GM18907 (cell line): ENCODE data around the gene SNX30.
A peak's percentile ranks its signal among the peaks of the same experiment; 100 is the strongest.

Experiments used
- ATAC-seq: cut with Tn5 transposase; IDR thresholded peaks from one replicate; pipeline ENCODE4 v1.9.1; 2021; ENCODE audit warnings: mild to moderate bottlenecking, moderate library complexity; ENCODE audit not compliant: unreplicated experiment

Gene SNX30

DNA sequence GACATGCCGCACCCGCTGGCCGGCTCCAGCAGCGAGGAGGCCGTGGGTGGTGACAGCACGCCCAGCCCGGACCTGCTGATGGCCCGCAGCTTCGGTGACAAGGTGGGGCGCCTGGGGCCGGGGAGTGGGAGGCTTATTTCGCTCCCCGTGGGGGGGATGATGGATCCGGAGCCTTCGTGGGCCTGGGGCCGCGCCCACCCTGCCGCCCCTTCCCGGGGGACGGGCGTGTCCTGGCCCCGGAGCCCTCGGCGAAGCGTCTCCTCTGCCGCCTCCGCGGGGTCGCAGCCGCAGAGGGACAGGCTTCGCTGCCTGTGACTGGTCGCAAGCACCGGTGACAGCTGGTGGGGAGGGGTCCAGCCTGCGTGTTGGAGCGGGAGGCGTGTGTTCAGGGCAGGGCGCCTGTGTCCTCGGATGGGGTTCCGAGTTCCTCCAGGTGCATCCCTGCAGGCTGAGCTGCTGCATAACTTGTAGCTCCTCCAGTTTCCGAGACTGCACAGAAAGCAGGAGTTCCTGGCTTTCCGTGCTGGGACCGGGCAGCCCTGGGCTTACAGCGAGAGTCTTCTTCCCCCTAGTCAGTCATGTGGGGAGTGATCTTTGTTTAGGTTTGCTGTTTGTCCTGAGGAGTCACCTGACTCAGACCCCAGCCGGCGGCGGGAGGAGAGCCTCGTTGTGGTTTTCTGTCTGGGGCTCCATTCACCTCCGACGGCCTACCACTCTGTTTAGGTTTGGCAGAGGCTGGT is 666 bp downstream of the SNX30 start:
- ATAC-seq = peak; percentile 37

DNA sequence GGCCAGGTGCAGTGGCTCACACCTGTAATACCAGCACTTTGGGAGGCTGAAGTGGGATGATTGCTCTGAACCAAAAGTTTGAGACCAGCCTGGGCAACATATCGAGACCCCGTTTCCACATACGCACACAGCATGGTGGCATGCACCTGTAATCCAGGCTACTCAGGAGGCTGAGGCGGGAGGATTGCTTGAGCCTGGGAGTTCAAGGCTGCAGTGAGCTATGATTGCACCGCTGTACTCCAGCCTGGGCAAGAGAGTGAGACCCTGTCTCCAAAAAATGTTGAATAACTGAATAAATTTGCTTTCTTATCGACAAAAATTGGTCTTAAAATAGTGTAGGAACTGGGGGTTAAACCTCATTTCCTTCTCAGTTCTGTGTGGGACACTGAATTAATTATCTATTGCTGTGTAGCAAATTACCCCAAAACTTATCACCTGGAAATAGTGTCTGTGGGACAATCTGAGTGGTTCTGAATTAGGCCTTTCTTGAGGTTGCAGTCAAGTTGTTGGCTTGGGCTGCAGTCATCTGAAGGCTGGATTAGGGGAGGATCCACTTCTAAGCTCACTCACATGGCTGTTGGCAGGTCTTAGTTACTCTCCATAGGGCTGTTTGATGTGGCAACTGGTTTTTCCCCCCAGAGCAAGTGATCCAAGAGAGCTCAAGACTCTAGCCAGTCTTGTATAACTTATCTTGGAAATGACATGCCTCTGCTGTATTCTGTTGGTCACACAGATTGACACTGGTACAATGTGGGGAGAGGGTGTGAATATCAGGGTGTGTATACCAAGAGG is 2.0 kb downstream of the SNX30 start:
- no peak for ATAC-seq

- no peak for ATAC-seq
Observed at GRCh38 chr9:112753725-112754124, 3.2 kb downstream of the SNX30 start.

DNA sequence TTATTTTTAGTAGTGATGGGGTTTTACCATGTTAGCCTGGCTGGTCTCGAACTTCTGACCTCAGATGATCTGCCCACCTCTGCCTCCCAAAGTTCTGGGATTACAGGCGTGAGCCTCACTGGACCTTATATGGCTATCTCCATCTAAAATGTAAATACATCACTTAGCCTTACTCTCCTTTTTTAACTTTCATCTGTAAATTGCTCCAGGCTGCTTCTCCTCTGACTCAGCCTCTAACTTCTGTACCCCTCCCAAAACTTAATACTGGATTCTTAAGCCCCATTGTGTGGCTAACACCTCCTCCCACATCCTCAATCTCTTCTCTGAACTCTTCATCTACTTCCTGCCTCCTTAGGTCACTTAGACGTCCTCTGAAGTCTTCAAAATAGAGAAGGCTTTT is 4.0 kb downstream of the SNX30 start:
- ATAC-seq = no peak

- ATAC-seq = no peak
Observed at GRCh38 chr9:112755016-112755427, 4.5 kb downstream of the SNX30 start.

GRCh38 chr9:112755675-112756074 is 5.1 kb downstream of the SNX30 start:
- no peak for ATAC-seq

DNA sequence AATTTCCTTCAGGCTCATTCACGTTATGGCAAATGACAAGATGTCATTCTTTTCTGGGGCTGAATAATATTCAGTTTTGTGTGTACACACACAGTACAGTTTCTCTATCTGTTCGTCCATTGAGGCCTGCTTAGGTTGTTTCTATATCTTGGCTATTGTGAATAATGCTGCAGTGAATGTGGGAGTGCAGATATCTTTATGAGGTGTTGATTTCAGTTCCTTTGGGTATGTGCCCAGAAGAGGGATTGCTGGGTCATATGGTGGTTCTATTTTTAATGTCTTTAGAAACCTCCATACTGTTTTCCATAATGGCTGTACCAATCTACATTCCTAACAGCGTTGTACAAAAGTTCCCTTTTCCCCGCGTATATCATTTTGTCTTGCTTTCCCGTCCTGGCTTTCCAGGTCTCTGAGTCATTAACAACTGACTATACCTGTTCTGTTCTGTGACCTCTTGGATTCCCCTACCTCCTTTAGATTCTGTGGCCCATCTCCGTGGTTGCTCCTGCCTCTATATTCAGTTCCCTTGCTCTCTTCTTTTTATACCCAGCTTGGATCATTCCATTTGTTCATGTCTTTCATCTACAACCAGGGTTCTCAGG is 6.8 kb downstream of the SNX30 start:
- ATAC-seq = no peak

- no peak for ATAC-seq
Observed at GRCh38 chr9:112757940-112758339, 7.4 kb downstream of the SNX30 start.

- no peak for ATAC-seq
Observed at GRCh38 chr9:112760821-112761220, 10.3 kb downstream of the SNX30 start.

DNA sequence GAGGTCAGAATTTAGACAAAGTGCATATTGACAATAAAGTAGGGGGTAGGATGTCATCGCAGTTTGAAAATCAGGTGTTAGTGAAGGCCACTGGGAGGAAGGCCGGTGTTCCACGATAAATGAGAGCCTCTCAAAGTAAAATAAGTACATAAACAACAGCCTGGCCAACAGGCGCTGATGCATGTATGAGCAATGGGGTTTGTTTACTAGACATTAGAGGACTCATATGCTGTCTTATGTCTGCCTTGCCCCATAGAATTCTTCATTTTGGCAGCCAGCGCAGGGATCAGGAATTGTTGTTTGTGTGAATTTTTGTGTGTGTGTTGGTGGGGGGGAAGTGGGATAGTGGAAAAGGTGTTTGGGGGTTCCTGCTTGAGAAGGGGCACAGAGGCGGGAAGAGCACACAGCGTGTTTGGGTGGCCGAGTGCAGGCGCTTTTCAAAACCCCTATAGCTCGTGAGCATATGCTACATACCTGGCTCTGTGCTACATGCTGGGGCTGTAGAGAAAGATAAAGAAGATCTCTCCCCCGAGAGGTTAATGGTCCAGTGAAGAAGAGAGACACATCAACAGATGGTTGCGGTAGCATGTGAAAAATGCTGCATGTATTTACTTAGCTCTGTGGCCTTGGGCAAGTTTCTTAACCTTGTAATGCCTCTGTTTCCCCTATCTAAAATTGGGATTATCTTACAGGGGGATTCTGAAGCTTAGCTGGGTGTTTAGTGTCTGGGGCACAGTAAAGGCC is 11.5 kb downstream of the SNX30 start:
- ATAC-seq = no peak

GRCh38 chr9:112762726-112763518 is 12.4 kb downstream of the SNX30 start:
- ATAC-seq = no peak

- no peak for ATAC-seq
Observed at GRCh38 chr9:112764344-112764743, 13.8 kb downstream of the SNX30 start.

DNA sequence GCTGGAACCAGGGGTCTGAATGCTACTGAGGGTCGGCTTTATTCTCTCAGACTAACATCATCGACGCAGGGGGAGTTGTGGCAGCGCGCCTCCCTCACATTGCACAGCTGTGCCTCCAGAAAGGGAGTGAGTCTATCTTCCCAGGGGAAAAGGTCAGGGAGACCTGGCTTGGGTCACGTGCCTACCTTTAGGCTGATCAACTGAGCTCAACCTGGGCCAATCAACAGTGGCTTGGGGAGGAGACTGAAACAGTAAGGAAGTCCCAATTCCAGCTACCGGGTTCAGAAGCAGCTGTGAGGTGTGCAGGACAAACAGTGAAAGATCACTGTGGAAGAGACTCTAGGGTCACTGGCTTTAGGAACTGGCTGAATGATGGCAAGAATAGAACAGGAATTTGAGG is 14.3 kb downstream of the SNX30 start:
- no peak for ATAC-seq

- ATAC-seq = no peak
Observed at GRCh38 chr9:112765281-112765680, 14.7 kb downstream of the SNX30 start.

- no peak for ATAC-seq
Observed at GRCh38 chr9:112771359-112772214, 21.0 kb downstream of the SNX30 start.

DNA sequence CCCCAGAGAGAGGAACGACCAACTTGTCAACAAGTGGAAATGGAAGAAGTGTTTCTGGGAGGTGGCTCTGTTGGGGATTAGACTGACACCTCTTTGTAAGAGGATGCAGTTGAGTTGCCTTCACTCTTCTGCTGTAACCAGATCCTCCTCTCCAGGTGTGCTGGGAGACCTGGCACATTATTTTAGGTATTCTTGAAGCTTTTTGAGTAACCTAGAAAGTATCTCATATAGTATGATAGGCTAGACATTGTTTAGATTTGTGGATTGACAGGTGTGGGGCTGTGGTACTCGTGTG is 21.6 kb downstream of the SNX30 start:
- no peak for ATAC-seq

GRCh38 chr9:112772551-112772950 is 22.0 kb downstream of the SNX30 start:
- ATAC-seq = no peak

DNA sequence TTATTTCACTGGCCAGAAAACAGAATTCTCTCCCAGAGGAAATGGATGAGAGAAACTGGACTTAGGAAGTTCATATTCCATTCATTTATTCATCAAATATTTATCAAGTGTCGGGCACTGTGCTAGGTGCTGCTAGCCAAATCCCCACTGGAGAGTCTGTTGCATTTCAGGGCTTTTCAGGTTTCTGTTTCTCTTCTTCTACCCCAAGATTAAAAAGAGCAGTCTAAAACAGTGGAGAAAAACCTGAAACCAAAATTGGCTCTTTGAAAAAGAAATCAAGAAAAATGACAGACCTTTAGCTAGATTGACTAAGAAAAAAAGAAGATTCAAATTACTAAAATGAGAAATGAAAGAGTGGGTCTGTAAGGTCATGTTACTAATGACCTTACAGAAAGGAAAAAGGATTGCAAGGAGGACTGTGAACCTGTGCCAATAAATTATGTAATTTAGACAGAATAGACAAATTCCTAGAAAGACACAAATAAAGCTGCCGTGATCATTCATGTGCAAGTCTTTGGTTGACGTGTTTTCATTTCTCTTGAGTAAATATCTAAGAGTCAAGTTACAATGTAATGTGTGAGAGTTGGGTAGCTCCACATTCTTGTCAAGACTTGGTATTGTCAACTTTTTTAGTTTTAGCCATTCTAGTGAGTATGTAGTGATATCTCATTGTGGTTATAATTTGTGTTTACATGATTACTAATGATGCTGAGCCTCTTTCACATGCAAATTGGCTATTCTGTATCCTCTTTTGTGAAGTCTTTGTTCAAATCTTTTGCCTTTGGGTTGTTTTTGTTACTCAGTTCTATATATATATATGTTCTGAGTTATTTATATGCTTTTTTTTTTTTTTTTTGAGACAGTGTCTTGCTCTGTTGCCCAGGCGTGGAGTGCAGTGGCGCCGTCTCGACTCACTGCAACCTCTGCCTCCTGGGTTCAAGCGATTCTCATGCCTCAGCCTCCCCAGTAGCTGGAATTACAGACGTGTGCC is 23.7 kb downstream of the SNX30 start:
- no peak for ATAC-seq

DNA sequence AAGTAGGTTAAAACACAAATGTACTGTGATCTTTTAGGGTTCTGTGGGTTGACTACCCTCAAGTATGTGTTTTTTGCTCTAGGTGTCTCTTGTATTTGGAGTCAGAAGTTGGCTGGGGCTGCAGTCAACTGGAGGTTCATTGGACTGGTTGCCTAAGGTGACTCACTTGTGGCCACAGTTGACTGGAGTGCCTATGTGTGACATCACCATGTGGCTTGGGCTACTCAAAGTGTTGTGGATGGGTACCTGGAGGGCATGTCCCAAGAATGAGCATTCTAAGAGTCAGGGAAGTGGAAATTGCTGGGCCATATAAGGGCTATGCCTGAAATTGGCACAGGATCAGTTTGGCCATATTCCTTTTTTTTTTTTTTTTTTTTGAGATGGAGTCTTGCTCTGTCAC is 27.4 kb downstream of the SNX30 start:
- no peak for ATAC-seq
